Ovary (tissue), 3 donors: ENCODE data around the gene DSP.

ENCODE experiments used
- CTCF ChIP-seq, 3 donors: fragments of 450-650 bp in 2 of 3; fragments of 200-600 bp in 1 of 3; IDR thresholded peaks; one replicate each; pipeline versions ENCODE4 v1.5.1 to v1.8.0; 2016 to 2022; ENCODE audit warnings: antibody characterized with exemption in 3 of 3, mild to moderate bottlenecking in 1 of 3
- EP300 ChIP-seq: sonication (generic); formaldehyde crosslinking; IDR thresholded peaks from one replicate; pipeline ENCODE4 v1.6.1; 2017; ENCODE audit warnings: antibody characterized with exemption
- POLR2A ChIP-seq: fragments of 450-650 bp; IDR thresholded peaks from one replicate; pipeline ENCODE4 v1.6.1; 2017; ENCODE audit warnings: antibody characterized with exemption, mild to moderate bottlenecking, moderate library complexity
- donor health status: DM: no; HTN: no; CAD: no.

- TF ChIP-seq CTCF (IDR thresholded peaks at IDR 0.05) = no peak
- TF ChIP-seq POLR2A = no peak
- TF ChIP-seq EP300 = no peak
Measured at GRCh38 chr6:7529141-7529540, 12.3 kb upstream of the DSP start.
